IMR-90 (cell line): ENCODE results near the gene EIF3L. TPM values are rescaled to one million over a fixed set of nuclear protein-coding genes. Genes with fewer than 3 reads are reported as not detected.
A peak's percentile ranks its signal among the peaks of the same experiment; 100 is the strongest.

Experiments
- ATAC-seq: fragments of 200-7000 bp; cut with Tn5 transposase; 2 replicates; pipeline ENCODE4 v1.9.1; 2020; ENCODE audit warnings: low read depth, mild to moderate bottlenecking, moderate library complexity
- BruUV-seq: library from RNA; stranded (reverse); fragments of 400-500 nt; replicated peaks from 2 replicates; lab custom pipeline; 2021; lab: Mats Ljungman, UMichigan
- CTCF ChIA-PET: fragments of 300-600 bp; formaldehyde crosslinking; extraction: SDS; loops from one replicate; lab custom pipeline; 2021; ENCODE audit warnings: antibody characterized with exemption; lab: Yijun Ruan, JAX
- POLR2A ChIA-PET: fragments of 300-600 bp; sonication (Branson Sonifier 250); formaldehyde crosslinking; loops from one replicate; lab custom pipeline; 2022; ENCODE audit warnings: antibody characterized with exemption; ENCODE audit not compliant: unreplicated experiment; lab: Charles Lee
- DNase-seq: peaks from one replicate; pipeline ENCODE4 v3.0.0; 2013
- H2AFZ ChIP-seq: replicated peaks from 2 replicates; pipeline ENCODE3; 2013; ENCODE audit warnings: low read length, mild to moderate bottlenecking; ENCODE audit not compliant: poor library complexity
- H2AK5ac ChIP-seq: 2 replicates; pipeline ENCODE4 v1.6.1; 2013; ENCODE audit warnings: low read depth, low read length, inconsistent platforms
- H2AK9ac ChIP-seq: replicated peaks from 2 replicates; pipeline ENCODE3; 2013; ENCODE audit warnings: mild to moderate bottlenecking, low read depth, low read length, moderate library complexity; ENCODE audit not compliant: poor library complexity
- H2BK120ac ChIP-seq: 2 replicates; pipeline ENCODE4 v1.6.1; 2013; ENCODE audit warnings: low read depth, low read length, inconsistent platforms
- H2BK15ac ChIP-seq: 3 replicates; pipeline ENCODE4 v1.6.1; 2013; ENCODE audit warnings: low read depth, low read length, inconsistent platforms
- H2BK20ac ChIP-seq: 2 replicates; pipeline ENCODE4 v1.6.1; 2013; ENCODE audit warnings: low read depth, mild to moderate bottlenecking, inconsistent platforms, low read length, moderate library complexity
- H2BK5ac ChIP-seq: 2 replicates; pipeline ENCODE4 v1.6.1; 2013; ENCODE audit warnings: mild to moderate bottlenecking, low read depth, low read length, inconsistent platforms; ENCODE audit not compliant: poor library complexity, severe bottlenecking
- H3K14ac ChIP-seq: replicated peaks from 2 replicates; pipeline ENCODE4 v1.6.1; 2013; ENCODE audit warnings: low read depth, low read length, inconsistent platforms
- H3K18ac ChIP-seq: 2 replicates; pipeline ENCODE4 v1.6.1; 2013; ENCODE audit warnings: low read depth, low read length, control low read depth
- H3K23ac ChIP-seq: 2 replicates; pipeline ENCODE4 v1.6.1; 2013; ENCODE audit warnings: low read depth, low read length, inconsistent platforms
- H3K27ac ChIP-seq: 2 replicates; pipeline ENCODE4 v1.5.1; 2013; ENCODE audit warnings: mild to moderate bottlenecking, control low read depth, low read length; ENCODE audit not compliant: insufficient read depth
- H3K27me3 ChIP-seq: 2 replicates; pipeline ENCODE4 v1.6.1; 2013; ENCODE audit warnings: low read length; ENCODE audit not compliant: control insufficient read depth, insufficient read depth
- H3K36me3 ChIP-seq: 2 replicates; pipeline ENCODE4 v1.6.1; 2013; ENCODE audit warnings: low read length, mixed read lengths; ENCODE audit not compliant: control insufficient read depth, insufficient read depth
- H3K4ac ChIP-seq: 2 replicates; pipeline ENCODE4 v1.6.1; 2013; ENCODE audit warnings: low read depth, low read length, inconsistent platforms
- H3K4me1 ChIP-seq: 2 replicates; pipeline ENCODE4 v1.6.1; 2013; ENCODE audit warnings: low read length, mixed read lengths; ENCODE audit not compliant: control insufficient read depth, insufficient read depth
- H3K4me2 ChIP-seq: 2 replicates; pipeline ENCODE4 v1.6.1; 2013; ENCODE audit warnings: low read depth, mild to moderate bottlenecking, control low read depth, low read length, moderate library complexity
- H3K4me3 ChIP-seq: 2 replicates; pipeline ENCODE4 v1.5.1; 2013; ENCODE audit warnings: low read depth, mild to moderate bottlenecking, control low read depth, low read length, moderate library complexity; ENCODE audit not compliant: insufficient read depth
- H3K56ac ChIP-seq: 2 replicates; pipeline ENCODE4 v1.6.1; 2013; ENCODE audit warnings: low read length, inconsistent platforms; ENCODE audit not compliant: insufficient read depth; ENCODE audit errors: extremely low read depth
- H3K79me1 ChIP-seq, 2 experiments: 2 replicates each; pipeline ENCODE4 v1.6.1; 2013; ENCODE audit warnings: low read length in 2 of 2, inconsistent platforms in 1 of 2, low read depth in 1 of 2
- H3K9ac ChIP-seq: 2 replicates; pipeline ENCODE4 v1.6.1; 2013; ENCODE audit warnings: low read depth, low read length, control low read depth
- H3K9me1 ChIP-seq: 2 replicates; pipeline ENCODE4 v1.6.1; 2013; ENCODE audit warnings: low read length, inconsistent platforms; ENCODE audit not compliant: insufficient read depth
- H3K9me3 ChIP-seq: 2 replicates; pipeline ENCODE4 v1.6.1; 2013; ENCODE audit warnings: low read length; ENCODE audit not compliant: control insufficient read depth, insufficient read depth
- H4K20me1 ChIP-seq: 2 replicates; pipeline ENCODE4 v1.6.1; 2013; ENCODE audit warnings: low read length, inconsistent platforms; ENCODE audit not compliant: insufficient read depth
- H4K5ac ChIP-seq: 2 replicates; pipeline ENCODE4 v1.6.1; 2013; ENCODE audit warnings: mild to moderate bottlenecking, low read depth, low read length, control low read depth
- H4K8ac ChIP-seq, 2 experiments: 2 replicates each; pipeline ENCODE4 v1.6.1; 2013; ENCODE audit warnings: low read depth in 2 of 2, low read length in 2 of 2, control low read depth in 1 of 2, inconsistent platforms in 1 of 2
- H4K91ac ChIP-seq: 2 replicates; pipeline ENCODE4 v1.6.1; 2013; ENCODE audit warnings: low read depth, low read length, inconsistent platforms; ENCODE audit not compliant: insufficient read depth
- BHLHE40 ChIP-seq: fragments of 150-350 bp; IDR thresholded peaks from 2 replicates; pipeline ENCODE4 v1.6.1; 2016; ENCODE audit warnings: mild to moderate bottlenecking, low read depth, low read length
- CTCF ChIP-seq: conservative IDR thresholded peaks from 2 replicates; pipeline ENCODE4 v1.5.1; 2012; ENCODE audit warnings: mild to moderate bottlenecking, low read depth, low read length, improper control_type of control experiment
- ELK1 ChIP-seq: fragments of 150-350 bp; IDR thresholded peaks from 2 replicates; pipeline ENCODE4 v1.6.1; 2016; ENCODE audit warnings: low read depth, mild to moderate bottlenecking, low read length, moderate library complexity, borderline replicate concordance
- MAFK ChIP-seq: IDR thresholded peaks from 2 replicates; pipeline ENCODE4 v1.6.1; 2012; ENCODE audit warnings: low read depth, low read length, improper control_type of control experiment
- MAZ ChIP-seq: IDR thresholded peaks from 2 replicates; pipeline ENCODE4 v1.6.1; 2012; ENCODE audit warnings: low read depth, mild to moderate bottlenecking, low read length, improper control_type of control experiment, moderate library complexity, borderline replicate concordance
- NFE2L2 ChIP-seq: fragments of 150-350 bp; IDR thresholded peaks from 2 replicates; pipeline ENCODE4 v1.6.1; 2016; ENCODE audit warnings: low read depth, mild to moderate bottlenecking, low read length
- POLR2A ChIP-seq: IDR thresholded peaks from 2 replicates; pipeline ENCODE4 v1.6.1; 2012; ENCODE audit warnings: mild to moderate bottlenecking, low read depth, low read length
- RAD21 ChIP-seq: IDR thresholded peaks from 2 replicates; pipeline ENCODE4 v1.6.1; 2012; ENCODE audit warnings: low read length, improper control_type of control experiment
- RCOR1 ChIP-seq: IDR thresholded peaks from 2 replicates; pipeline ENCODE4 v1.6.1; 2012; ENCODE audit warnings: mild to moderate bottlenecking, low read length, improper control_type of control experiment; ENCODE audit not compliant: insufficient replicate concordance
- RFX5 ChIP-seq: IDR thresholded peaks from 2 replicates; pipeline ENCODE4 v1.8.0; 2012; ENCODE audit warnings: low read depth, mild to moderate bottlenecking, low read length, moderate library complexity
- SMC3 ChIP-seq: fragments of 150-350 bp; IDR thresholded peaks from 2 replicates; pipeline ENCODE4 v1.6.1; 2016; ENCODE audit warnings: low read depth, mild to moderate bottlenecking, antibody characterized with exemption, low read length, moderate library complexity
- USF2 ChIP-seq: fragments of 150-350 bp; IDR thresholded peaks from 2 replicates; pipeline ENCODE4 v1.6.1; 2017; ENCODE audit warnings: mild to moderate bottlenecking, antibody characterized with exemption, low read length, low read depth
- WGBS, 2 experiments: methylation state at CpG; one replicate each; pipeline versions ENCODE4 v1.1.5 to v1.1.7; 2013; ENCODE audit warnings: missing lambda C conversion rate in 2 of 2; ENCODE audit not compliant: insufficient read length in 1 of 2; ENCODE audit errors: extremely low coverage in 2 of 2; 5-methylcytosine and 5-hydroxymethylcytosine counted together
- dilution Hi-C: fragments of 300-500 bp; cut with HindIII; formaldehyde crosslinking; loops from one replicate; pipeline ENCODE4 v1.14.3; 2018; ENCODE audit warnings: low sequenced_read_pairs; ENCODE audit not compliant: unreplicated experiment
- in situ Hi-C: fragments of 300-500 bp; cut with MboI; formaldehyde crosslinking; loops from 3 replicates; pipeline ENCODE4 v1.14.3; 2019; ENCODE audit warnings: low sequenced_read_pairs, inconsistent platforms, mixed read lengths
- intact Hi-C: fragments of 100-400 bp; cut with micrococcal nuclease; formaldehyde crosslinking; loops from 2 replicates; pipeline ENCODE4 v1.10.0; 2022
- polyA plus RNA-seq, 3 experiments: library from polyadenylated mRNA; depleted of rRNA; stranded (reverse); fragments of >200 nt; gene quantifications; 2 replicates each; pipeline ENCODE4 v1.2.3, GENCODE V29; 2012; ENCODE audit warnings: low replicate concordance in 1 of 3
- total RNA-seq: library from RNA; depleted of rRNA; stranded (reverse); fragments of >200 nt; gene quantifications from 2 replicates; pipeline ENCODE4 v1.2.3, GENCODE V29; 2012

EIF3L gene
- total and polyA plus RNA-seq, 2 of the 4 experiments (the other 2 are of a cell fraction) = 391 to 593 TPM

GRCh38 chr22:37918580-37919270 is 69.5 kb downstream of the EIF3L start:
- Histone ChIP-seq H2BK5ac (no peak overlapping the region), H3K23ac (no peak overlapping the region), H3K36me3 (peaks cover 52% of the 10 kb centered on the region), H4K8ac (no peak overlapping the region), H3K18ac (no peak overlapping the region), H2AFZ (no peak overlapping the region), H3K27ac (no peak overlapping the region), H3K27me3 (no peaks in the 10 kb centered on the region), H2BK20ac (no peak overlapping the region), H4K20me1 (peaks cover 4% of the 10 kb centered on the region), H4K5ac (no peak overlapping the region), H4K91ac (no peak overlapping the region), H3K14ac (no peak overlapping the region), H3K9me3 (no peaks in the 10 kb centered on the region), H3K4me2 (no peak overlapping the region), H2BK15ac (no peak overlapping the region), H3K4me1 (no peaks in the 10 kb centered on the region), H3K4ac (no peak overlapping the region), H3K4me3 (no peak overlapping the region), H2AK5ac (no peak overlapping the region), H3K9ac (no peak overlapping the region), H3K9me1 (no peaks in the 10 kb centered on the region), H2AK9ac (peak overlapping the region; percentile 13), H3K79me1 (peaks cover 0 to 20% of the 10 kb centered on the region in 2 experiments; a peak in 2 of 4 replicates), H2BK120ac (no peak overlapping the region), H3K56ac (no peak overlapping the region)
- ChIA-PET POLR2A (no interaction called here), CTCF (no interaction called here)
- intact Hi-C loops (no loop called here), in situ Hi-C loops (no loop called here), dilution Hi-C loops (no loop called here)
- TF ChIP-seq RFX5 (no peak), BHLHE40 (no peak), MAZ (no peak), RCOR1 (no peak), POLR2A (no peak), USF2 (no peak), SMC3 (no peak), ELK1 (no peak), MAFK (no peak), CTCF (no peak), RAD21 (no peak), NFE2L2 (no peak)
- ATAC-seq (no peak), DNase-seq (no peak)
- WGBS, 2 experiments = 85% methylated on average over 9 of the region's 25 CpGs; no CpG with 5 or more reads in 1 of the 2 experiments
- BruUV-seq = no TSS peak
